HL-60/S4 treated with phorbol 12-myristate 13-acetate at 8.2 ng/mL for 4 days and 3 days (cell line): ENCODE measurements around the gene DYNLT5.

Experiments used
- in situ Hi-C: fragments of 300-500 bp; cut with MboI; formaldehyde crosslinking; loops from 2 replicates; pipeline ENCODE4 v1.15.0; 2022; ENCODE audit warnings: low sequenced_read_pairs

DYNLT5 gene

GRCh38 chr1:66747501-66747900 lies 4.8 kb upstream of the DYNLT5 start:
- in situ Hi-C loops, result no loop called here

DNA sequence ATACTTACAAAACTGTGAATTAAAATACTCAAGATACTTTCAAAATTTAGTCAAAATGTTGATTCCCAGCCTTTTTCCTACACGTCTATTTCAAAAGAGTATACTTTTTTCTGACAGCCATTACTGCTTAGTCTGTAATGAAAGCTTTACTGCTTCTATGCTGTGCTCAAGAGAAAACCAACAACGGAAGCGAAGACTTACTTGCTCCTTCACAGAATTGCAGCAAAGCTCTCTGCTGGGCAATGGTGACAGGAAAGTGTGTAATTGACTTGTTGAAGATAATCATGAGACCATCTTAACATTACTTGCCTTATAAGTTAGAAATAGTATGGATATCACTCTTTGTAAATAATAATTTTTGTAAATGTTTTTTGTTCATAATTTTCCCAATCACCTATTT lies 1.7 kb upstream of the DYNLT5 start:
- in situ Hi-C loops, result no loop called here

- in situ Hi-C loops, result no loop called here
Measured at GRCh38 chr1:66751160-66751559, 1.1 kb upstream of the DYNLT5 start.

- in situ Hi-C loops, result no loop called here
Measured at GRCh38 chr1:66752671-66753371, 562 bp downstream of the DYNLT5 start.

DNA sequence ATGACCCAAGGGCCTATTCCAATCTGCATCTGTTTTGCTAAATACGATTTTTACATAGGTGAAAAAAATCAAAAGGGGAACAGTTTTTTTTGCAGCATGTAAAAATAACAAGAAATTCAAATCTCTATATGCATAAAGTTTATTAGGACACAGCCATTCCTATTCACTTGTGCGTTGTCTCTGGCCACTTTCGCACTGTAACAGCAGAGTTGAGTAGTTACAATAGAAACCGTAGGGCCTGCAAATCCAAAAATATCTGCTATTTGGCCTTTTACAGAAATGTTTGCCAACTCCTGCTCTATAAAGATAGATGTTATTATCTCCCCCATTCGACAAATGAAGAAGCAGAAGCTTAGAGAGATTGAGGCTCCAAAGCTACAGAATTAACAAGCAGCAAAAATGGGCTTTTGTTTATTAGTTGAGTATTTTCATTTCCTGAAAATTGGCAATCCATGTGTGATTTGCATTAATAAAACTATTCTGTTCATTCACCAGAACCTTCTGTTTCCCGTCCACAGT lies 5.5 kb downstream of the DYNLT5 start:
- in situ Hi-C loops, result no loop called here

DNA sequence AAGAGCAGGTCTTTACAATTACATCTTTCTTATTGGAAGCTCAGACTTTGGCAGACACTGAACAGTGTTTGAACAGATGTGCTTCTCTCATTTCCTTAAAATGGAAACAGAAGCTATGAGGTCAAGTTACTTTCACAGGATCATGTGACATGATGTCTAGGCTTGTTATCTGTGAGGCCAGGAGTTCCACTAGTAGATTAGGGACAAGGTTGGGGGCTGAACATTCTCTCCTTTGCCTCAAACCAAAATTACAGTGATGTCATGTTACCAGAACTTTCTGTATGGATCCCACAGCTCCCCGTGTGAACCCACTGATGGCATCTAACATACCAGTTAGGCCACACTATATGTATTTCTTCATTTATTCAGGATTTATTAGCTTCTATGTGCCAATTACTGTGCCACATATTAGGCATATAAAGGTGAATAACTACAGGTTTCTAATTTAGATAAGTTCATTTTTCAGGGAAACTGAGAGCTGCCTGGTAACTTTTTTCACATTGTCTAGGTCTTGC lies 6.0 kb downstream of the DYNLT5 start:
- in situ Hi-C loops, result no loop called here

- in situ Hi-C loops, result no loop called here
Measured at GRCh38 chr1:66760506-66760905, 8.2 kb downstream of the DYNLT5 start.

GRCh38 chr1:66761221-66761620 lies 9.0 kb downstream of the DYNLT5 start:
- in situ Hi-C loops, result no loop called here

- in situ Hi-C loops, result no loop called here
Measured at GRCh38 chr1:66764994-66765578, 12.8 kb downstream of the DYNLT5 start.

GRCh38 chr1:66767626-66768025 lies 15.4 kb downstream of the DYNLT5 start:
- in situ Hi-C loops, result no loop called here

DNA sequence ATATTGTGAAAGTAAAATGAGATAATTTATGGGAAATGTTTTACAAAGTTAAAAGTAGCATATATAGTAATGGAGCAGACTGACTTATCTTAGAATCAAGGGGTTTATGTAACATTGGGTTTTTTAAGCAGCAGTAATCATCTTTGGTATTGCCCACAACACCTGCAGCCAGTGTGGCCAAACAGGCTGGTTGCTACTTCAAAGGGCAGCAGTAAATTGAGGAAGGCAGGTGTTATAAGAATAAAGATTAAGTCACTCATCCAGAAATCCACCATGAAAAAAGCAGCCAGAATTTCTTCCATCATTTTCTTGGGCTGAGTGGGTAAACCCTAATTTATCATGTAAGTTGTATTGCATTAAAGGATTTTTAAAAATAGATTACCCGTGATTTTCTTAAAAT lies 16.7 kb downstream of the DYNLT5 start:
- in situ Hi-C loops, result no loop called here

DNA sequence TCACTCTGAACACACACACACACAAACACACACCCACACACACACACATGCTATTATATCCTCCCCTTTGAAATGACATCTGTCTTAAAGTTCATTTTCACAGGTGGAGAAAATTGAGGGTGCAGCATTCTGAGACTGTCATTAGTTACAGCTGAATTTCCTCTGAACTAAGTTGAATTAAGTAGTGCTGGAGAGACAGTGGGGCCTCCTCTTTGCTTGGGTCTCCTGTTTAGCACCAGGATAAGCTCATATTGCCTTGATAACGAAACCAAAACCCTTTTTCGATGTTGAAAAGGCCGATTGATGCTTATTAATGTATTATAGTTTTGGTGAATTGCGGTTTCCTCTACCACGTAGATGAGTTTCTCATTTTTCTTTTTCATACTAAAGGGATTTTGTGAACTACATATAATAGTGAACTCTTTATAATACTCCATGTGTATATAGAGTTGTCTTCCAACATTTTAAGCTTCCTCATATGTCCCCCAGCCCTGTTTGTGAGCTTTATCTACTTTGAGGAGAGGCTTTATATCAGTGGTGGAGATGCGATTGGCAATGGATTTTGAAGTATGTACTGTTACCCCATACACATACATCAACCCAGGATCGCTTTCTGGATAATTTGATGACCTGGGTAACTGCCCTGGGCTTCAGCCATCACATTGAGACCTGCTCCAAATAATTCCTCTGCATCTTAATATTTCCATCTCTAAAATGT lies 17.4 kb downstream of the DYNLT5 start:
- in situ Hi-C loops, result no loop called here

DNA sequence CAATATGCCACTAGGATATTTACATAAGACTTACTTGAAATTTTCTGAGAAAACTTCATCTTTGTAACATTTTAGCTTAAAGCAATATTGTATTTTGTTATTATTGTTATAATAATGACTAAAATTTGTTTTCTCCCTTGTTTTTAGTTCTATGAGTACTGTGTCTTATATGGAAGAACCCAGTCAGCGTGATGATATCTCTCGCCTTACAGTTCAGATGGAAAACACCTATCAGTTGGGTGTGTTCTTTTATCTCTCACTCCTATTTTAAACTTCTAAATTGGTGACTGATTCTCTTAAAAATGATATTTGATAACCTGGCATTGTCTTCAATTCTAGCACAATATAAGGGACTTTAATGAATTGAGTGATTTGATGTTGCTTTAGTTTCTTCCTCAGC lies 18.0 kb downstream of the DYNLT5 start:
- in situ Hi-C loops, result no loop called here

DNA sequence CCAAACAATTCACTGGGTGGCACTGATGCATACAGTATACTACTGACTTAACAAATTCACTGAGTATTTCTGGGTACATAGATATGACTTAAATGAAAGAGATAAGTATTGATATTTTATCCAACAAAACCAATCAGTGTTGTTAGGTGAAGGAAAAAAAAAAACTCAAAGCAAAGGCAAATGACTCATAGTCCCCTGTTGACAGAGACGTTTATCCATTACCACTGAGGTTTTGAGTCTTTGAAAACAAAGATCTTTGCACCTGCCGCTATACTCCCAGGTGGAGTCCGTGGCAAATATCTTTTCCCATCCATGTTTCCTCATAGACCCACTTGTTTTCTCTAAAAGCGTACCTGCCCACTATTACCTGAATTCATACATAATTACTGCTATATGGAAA lies 18.4 kb downstream of the DYNLT5 start:
- in situ Hi-C loops, result no loop called here

DNA sequence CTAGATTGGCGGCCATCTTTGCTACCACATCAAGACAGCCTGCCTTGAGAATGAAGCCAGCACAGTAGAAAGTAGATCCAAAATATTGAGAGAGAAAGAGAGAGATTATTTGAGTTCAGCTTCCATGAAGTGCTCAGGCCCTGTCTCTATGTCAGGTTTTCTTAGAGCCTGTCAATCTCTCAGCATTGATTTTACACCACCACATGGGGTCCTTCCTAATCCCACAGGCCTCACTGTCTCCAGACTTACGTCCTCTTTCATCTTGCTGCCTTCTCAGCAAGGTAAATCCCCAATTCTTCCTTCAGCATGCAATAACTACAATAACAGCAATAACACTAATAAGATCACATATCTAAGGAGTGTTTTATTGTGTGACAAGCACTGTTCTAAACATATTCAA lies 21.0 kb downstream of the DYNLT5 start:
- in situ Hi-C loops, result no loop called here

GRCh38 chr1:66774438-66774837 lies 22.2 kb downstream of the DYNLT5 start:
- in situ Hi-C loops, result no loop called here

DNA sequence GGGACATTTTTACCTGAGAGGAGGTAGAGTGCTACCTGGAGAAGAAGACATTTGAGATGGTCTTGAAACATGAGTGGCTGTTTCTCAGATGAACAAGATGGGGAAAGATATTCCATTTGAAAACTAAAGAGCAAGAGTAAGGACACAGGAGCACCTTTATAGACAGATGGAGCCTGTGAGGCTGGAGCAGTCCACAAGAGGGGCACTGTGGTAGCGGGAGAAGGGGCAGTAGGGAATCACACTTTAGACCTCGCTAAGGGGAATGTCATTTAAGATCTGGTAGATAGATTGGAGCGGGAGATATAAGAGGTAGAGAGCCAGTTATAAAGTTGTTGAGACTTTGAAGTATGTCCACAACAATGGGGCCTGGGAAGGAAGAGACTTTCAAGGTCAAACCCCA lies 23.4 kb downstream of the DYNLT5 start:
- in situ Hi-C loops, result no loop called here

- in situ Hi-C loops, result no loop called here
Measured at GRCh38 chr1:66777831-66778230, 25.6 kb downstream of the DYNLT5 start.

- in situ Hi-C loops, result no loop called here
Measured at GRCh38 chr1:66778266-66778665, 26.0 kb downstream of the DYNLT5 start.

DNA sequence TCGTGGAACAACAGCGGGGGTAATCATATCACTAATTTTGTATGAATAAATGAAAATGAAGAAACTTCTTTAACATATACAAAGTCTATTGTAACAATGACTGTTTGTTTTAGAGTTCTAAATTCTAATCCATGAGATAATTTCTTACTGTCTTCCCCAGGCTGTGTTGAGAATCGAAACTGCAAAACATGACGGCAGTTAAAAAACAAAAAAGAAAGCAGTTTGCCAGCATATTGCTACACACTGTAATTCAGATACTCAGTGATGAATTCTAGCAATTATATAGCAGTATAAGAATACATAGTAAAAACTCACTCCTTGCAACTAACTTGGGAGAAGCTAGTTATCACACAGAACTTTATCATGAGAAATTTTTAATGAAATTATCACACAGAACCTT lies 26.7 kb downstream of the DYNLT5 start:
- in situ Hi-C loops, result no loop called here

DNA sequence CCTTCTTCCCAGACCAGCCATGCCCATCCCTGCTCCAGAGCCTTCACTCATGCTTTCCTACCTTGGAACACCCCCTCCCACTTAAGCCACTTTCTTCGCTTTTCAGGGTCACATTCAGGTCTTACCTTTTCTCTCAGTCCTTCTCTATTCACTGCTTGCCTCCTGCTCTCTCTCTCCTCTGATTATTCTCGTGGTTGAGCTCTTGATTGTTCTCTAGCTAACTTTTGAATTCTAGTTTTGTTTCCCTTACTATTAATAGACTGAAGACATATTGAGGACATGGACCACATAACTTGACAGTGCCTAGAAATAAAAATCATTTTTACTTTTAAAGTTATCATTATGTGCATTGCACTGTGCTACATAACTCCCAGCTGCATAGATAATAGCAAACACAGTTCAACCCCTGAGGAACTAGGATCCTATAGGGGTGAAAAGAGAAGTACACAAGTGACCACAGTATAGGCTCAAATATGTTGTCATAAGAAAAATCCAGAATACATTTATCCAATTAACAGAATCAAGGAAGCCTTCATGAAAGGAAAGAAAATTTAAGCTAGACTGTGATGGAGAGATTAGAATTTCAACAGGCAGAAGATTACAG lies 27.3 kb downstream of the DYNLT5 start:
- in situ Hi-C loops, result no loop called here
